ENCODE data around the gene NEURL2. TPM values are rescaled to one million over a fixed set of nuclear protein-coding genes. Genes with fewer than 3 reads are reported as not detected.
"Not testable (repeated sequence)": the region's sequence is repeated elsewhere in the genome, so short reads cannot be mapped to it uniquely, and the experiment has no call there.

NEURL2 gene
- total RNA-seq, 4 donors from 2014 or later = 4.1 to 6.5 (median 5.5) TPM

- Histone ChIP-seq H3K27me3 (no peaks in the 10 kb centered on the region), H3K36me3 (peaks cover 6 to 57% (median 15%) of the 10 kb centered on the region in 3 donors), H3K4me3 (peak within 1 kb of the TSS; percentile 42 to 86 (median 60)), H3K9me3 (no peaks in the 10 kb centered on the region), H3K4me1 (peaks cover 5 to 33% (median 18%) of the 10 kb centered on the region in 3 donors), H3K27ac (peak within 1 kb of the TSS; percentile 82 to 93 (median 90))
- DNase-seq = peak; percentile 93
- intact Hi-C loops (cut with DNase I) = no loop called here
- TF ChIP-seq, protein P1, sequence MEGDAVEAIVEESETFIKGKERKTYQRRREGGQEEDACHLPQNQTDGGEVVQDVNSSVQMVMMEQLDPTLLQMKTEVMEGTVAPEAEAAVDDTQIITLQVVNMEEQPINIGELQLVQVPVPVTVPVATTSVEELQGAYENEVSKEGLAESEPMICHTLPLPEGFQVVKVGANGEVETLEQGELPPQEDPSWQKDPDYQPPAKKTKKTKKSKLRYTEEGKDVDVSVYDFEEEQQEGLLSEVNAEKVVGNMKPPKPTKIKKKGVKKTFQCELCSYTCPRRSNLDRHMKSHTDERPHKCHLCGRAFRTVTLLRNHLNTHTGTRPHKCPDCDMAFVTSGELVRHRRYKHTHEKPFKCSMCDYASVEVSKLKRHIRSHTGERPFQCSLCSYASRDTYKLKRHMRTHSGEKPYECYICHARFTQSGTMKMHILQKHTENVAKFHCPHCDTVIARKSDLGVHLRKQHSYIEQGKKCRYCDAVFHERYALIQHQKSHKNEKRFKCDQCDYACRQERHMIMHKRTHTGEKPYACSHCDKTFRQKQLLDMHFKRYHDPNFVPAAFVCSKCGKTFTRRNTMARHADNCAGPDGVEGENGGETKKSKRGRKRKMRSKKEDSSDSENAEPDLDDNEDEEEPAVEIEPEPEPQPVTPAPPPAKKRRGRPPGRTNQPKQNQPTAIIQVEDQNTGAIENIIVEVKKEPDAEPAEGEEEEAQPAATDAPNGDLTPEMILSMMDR (IDR thresholded peaks at IDR 0.05) = no peak
- peak in 2 of 4 donors; percentile 9 to 68 for TF ChIP-seq POLR2A (IDR thresholded peaks at IDR 0.05)
- WGBS, 2 donors = 0% methylated on average over 13 to 16 of the region's 23 CpGs
Measured at GRCh38 chr20:45880988-45881788, 9.8 kb downstream of the NEURL2 start, which contains the start of gene ZSWIM1. Gene ZSWIM1 (plus strand): TSS chr20:45881227. CDS start chr20:45882593, 1,366 bp downstream.

DNA sequence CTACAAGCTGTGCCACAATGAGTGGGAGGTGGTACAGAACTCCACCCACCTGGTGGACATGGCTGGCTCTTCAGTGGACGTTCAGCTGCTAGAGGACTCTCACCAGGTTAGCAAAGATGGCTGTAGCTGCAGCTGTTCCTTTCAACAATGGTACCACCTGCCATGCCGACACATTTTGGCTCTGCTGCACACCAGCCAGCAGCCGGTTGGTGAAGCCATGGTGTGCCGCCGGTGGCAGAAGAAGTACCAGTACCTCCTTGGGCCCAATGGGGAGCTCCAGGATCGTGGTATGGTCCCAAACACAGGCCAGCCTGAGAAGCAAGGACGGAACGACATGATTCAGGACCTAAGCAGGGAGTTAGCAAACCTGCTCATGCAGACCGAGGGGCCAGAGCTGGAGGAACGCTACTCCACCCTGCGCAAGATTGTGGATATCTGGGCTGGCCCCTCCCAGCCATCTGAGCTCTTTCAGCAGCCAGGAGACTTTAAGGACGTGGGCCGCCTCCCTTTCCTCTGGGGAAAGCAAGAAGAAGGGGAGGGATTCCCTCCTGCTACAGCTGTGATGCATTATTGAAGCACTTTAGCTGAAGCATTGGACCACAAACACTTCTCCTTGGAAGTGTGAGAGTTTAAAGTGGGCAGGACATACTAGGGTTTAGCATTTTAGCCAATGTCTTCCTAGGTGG is 12.8 kb downstream of the NEURL2 start:
- 80 to 91% methylated on average over 5 to 7 of the region's 13 CpGs for WGBS, 2 donors
- TF ChIP-seq, protein P1 (IDR thresholded peaks at IDR 0.05) = no peak
- TF ChIP-seq POLR2A (IDR thresholded peaks at IDR 0.05) = no peak
- Histone ChIP-seq H3K36me3 (peaks cover 0 to 29% (median 11%) of the 10 kb centered on the region in 3 donors), H3K4me3 (no peak overlapping the region), H3K4me1 (peaks cover 5 to 19% (median 12%) of the 10 kb centered on the region in 3 donors), H3K27me3 (no peaks in the 10 kb centered on the region), H3K9me3 (no peaks in the 10 kb centered on the region), H3K27ac (peak overlapping the region in 1 of 4 donors; percentile 28)
- DNase-seq = no peak
- intact Hi-C loops (cut with DNase I) = no loop called here

DNA sequence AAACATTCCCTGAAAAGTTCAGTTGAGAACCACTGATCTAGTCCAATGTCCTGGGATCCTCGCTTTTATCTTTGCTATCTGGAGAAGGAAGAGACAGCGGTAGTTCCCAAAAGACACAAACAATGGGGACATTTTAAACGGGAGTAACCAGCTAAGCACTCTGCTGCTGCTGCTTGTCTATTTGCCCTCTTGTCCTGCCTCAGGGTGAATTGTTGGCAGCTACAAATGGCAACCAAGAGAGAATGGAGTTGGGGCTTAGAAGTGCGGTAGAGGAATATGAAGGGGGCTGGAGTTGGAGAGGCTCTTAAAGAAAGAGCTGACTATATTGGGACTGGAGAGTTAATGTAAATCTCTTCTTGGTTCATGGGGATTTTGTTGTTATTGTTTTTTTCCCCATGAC is 16.4 kb downstream of the NEURL2 start:
- intact Hi-C loops (cut with DNase I) = no loop called here
- Histone ChIP-seq H3K9me3 (no peaks in the 10 kb centered on the region), H3K27ac (no peak overlapping the region), H3K27me3 (no peaks in the 10 kb centered on the region), H3K4me1 (no peaks in the 10 kb centered on the region), H3K4me3 (no peak overlapping the region), H3K36me3 (peaks cover 0 to 22% (median 5%) of the 10 kb centered on the region in 3 donors)
- no peak for DNase-seq
- 63 to 70% methylated on average over 4 of the region's 4 CpGs for WGBS, 2 donors
- TF ChIP-seq POLR2A (IDR thresholded peaks at IDR 0.05) = no peak
- TF ChIP-seq, protein P1 (IDR thresholded peaks at IDR 0.05) = no peak

DNA sequence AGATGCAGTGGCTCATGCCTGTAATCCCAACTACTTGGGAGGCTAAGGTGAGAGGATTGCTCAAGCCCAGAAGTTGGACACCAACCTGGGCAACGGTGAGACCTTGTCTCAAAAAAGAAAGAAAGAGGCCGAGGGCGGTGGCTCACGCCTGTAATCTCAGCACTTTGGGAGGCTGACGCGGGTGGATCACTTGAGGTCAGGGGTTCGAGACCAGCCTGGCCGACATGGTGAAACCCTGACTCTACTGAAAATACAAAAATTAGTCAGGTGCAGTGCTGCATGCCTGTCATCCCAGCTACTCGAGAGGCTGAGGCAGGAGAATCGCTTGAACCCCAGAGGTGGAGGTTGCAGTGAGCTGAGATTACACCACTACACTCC is 16.9 kb downstream of the NEURL2 start:
- intact Hi-C loops (cut with DNase I) = not testable (repeated sequence)

More for the DNA sequence above, 16.9 kb downstream of the NEURL2 start:
- not testable (repeated sequence) for DNase-seq, H3K27me3 ChIP-seq, H3K9me3 ChIP-seq, H3K4me3 ChIP-seq, H3K27ac ChIP-seq, H3K4me1 ChIP-seq
- TF ChIP-seq, protein P1 (IDR thresholded peaks at IDR 0.05) = peak in 1 of 6 experiments; percentile 2
- peaks cover 0 to 22% (median 5%) of the 10 kb centered on the region in 3 donors for H3K36me3 ChIP-seq
- 85 to 89% methylated on average over 8 to 10 of the region's 10 CpGs for whole genome bisulfite sequencing, 2 donors

Data from esophagus squamous epithelium (tissue), 5 donors.